CD14-positive monocyte (primary cell): ENCODE data around the gene DSG3. TPM values are rescaled to one million over a fixed set of nuclear protein-coding genes. Genes with fewer than 3 reads are reported as not detected.

Experiments used
- DNase-seq, 3 donors: peaks; one replicate each; pipeline ENCODE4 v3.0.0-alpha.2; 2011 to 2022
- H2AFZ ChIP-seq: 2 replicates; pipeline ENCODE4 v1.6.0; 2012; ENCODE audit warnings: mild to moderate bottlenecking, low read depth, low read length, inconsistent platforms; ENCODE audit not compliant: insufficient read depth, poor library complexity, severe bottlenecking
- H3K27ac ChIP-seq, 2 donors: 1 replicate in 1 of 2; 2 replicates in 1 of 2; pipeline ENCODE4 v1.5.1; 2012 to 2013; ENCODE audit warnings: low read length in 2 of 2, control low read depth in 1 of 2, inconsistent platforms in 1 of 2, low read depth in 1 of 2, mild to moderate bottlenecking in 1 of 2
- H3K27me3 ChIP-seq, 2 donors: one replicate each; pipeline versions ENCODE4 v1.6.0 to v1.6.1; 2011 to 2013; ENCODE audit warnings: low read length in 2 of 2; ENCODE audit not compliant: control insufficient read depth in 2 of 2, insufficient read depth in 2 of 2
- H3K36me3 ChIP-seq, 2 donors: replicated peaks in 1 of 2; 1 replicate in 1 of 2; 2 replicates in 1 of 2; pipeline versions ENCODE4 v1.5.1 to v1.6.1; 2012 to 2013; ENCODE audit warnings: low read length in 2 of 2, control low read depth in 1 of 2, inconsistent platforms in 1 of 2, mild to moderate bottlenecking in 1 of 2; ENCODE audit not compliant: insufficient read depth in 2 of 2, control insufficient read depth in 1 of 2
- H3K4me1 ChIP-seq, 2 donors: 1 replicate in 1 of 2; 2 replicates in 1 of 2; pipeline versions ENCODE4 v1.5.1 to v1.6.1; 2012 to 2013; ENCODE audit warnings: low read length in 2 of 2, control low read depth in 1 of 2, inconsistent platforms in 1 of 2, mild to moderate bottlenecking in 1 of 2, moderate library complexity in 1 of 2; ENCODE audit not compliant: insufficient read depth in 2 of 2, control insufficient read depth in 1 of 2
- H3K4me2 ChIP-seq: replicated peaks from 2 replicates; pipeline ENCODE3; 2012; ENCODE audit warnings: low read length, moderate library complexity, mild to moderate bottlenecking; ENCODE audit not compliant: poor library complexity, severe bottlenecking; ENCODE audit errors: extremely low read depth
- H3K4me3 ChIP-seq, 3 experiments: fragments of 200-600 bp in 1 of 3; sonication (generic) in 1 of 3; replicated peaks in 1 of 3; 1 replicate in 2 of 3; 2 replicates in 1 of 3; pipeline ENCODE4 v1.5.1; 2011 to 2013; ENCODE audit warnings: low read length in 3 of 3, mild to moderate bottlenecking in 3 of 3, control low read depth in 2 of 3, low read depth in 2 of 3, inconsistent platforms in 1 of 3, moderate library complexity in 1 of 3
- H3K79me2 ChIP-seq: 2 replicates; pipeline ENCODE4 v1.6.0; 2012; ENCODE audit warnings: mild to moderate bottlenecking, control low read depth, inconsistent platforms, low read length, moderate library complexity; ENCODE audit not compliant: insufficient read depth
- H3K9ac ChIP-seq: 2 replicates; pipeline ENCODE4 v1.6.0; 2017; ENCODE audit warnings: low read length, mild to moderate bottlenecking; ENCODE audit not compliant: insufficient read depth, poor library complexity, severe bottlenecking
- H3K9me3 ChIP-seq, 2 donors: replicated peaks in 1 of 2; 1 replicate in 1 of 2; 2 replicates in 1 of 2; pipeline versions ENCODE4 v1.5.1 to v1.6.1; 2012 to 2013; ENCODE audit warnings: low read length in 2 of 2, control low read depth in 1 of 2; ENCODE audit not compliant: control insufficient read depth in 1 of 2, insufficient read depth in 1 of 2
- H4K20me1 ChIP-seq: 2 replicates; pipeline ENCODE4 v1.6.0; 2012; ENCODE audit warnings: mild to moderate bottlenecking, low read length, control low read depth, moderate library complexity; ENCODE audit not compliant: insufficient read depth
- H3K27ac Mint-ChIP-seq, 7 donors: one replicate each; pipeline ENCODE4 v1.8.0; 2020; ENCODE audit warnings: mild to moderate bottlenecking in 7 of 7, mixed read lengths in 7 of 7, moderate library complexity in 6 of 7, inconsistent platforms in 2 of 7
- H3K27me3 Mint-ChIP-seq, 3 donors: one replicate each; pipeline ENCODE4 v1.8.0; 2021 to 2022; ENCODE audit warnings: low read depth in 3 of 3, mild to moderate bottlenecking in 3 of 3, mixed read lengths in 3 of 3, moderate library complexity in 3 of 3, inconsistent platforms in 1 of 3
- H3K36me3 Mint-ChIP-seq, 2 donors: one replicate each; pipeline ENCODE4 v1.8.0; 2020; ENCODE audit warnings: mixed read lengths in 2 of 2, inconsistent platforms in 1 of 2, mild to moderate bottlenecking in 1 of 2
- H3K4me1 Mint-ChIP-seq: one replicate; pipeline ENCODE4 v1.8.0; 2020; ENCODE audit warnings: mild to moderate bottlenecking, mixed read lengths
- H3K4me3 Mint-ChIP-seq, 2 donors: one replicate each; pipeline ENCODE4 v1.8.0; 2020; ENCODE audit warnings: mild to moderate bottlenecking in 2 of 2, mixed read lengths in 2 of 2, moderate library complexity in 1 of 2
- H3K9me3 Mint-ChIP-seq, 7 donors: one replicate each; pipeline ENCODE4 v1.8.0; 2020 to 2022; ENCODE audit warnings: mixed read lengths in 7 of 7, mild to moderate bottlenecking in 6 of 7, moderate library complexity in 6 of 7, inconsistent platforms in 2 of 7
- WGBS: methylation state at CpG from one replicate; pipeline ENCODE4 v1.1.5; 2013; ENCODE audit warnings: missing lambda C conversion rate; ENCODE audit not compliant: insufficient coverage; 5-methylcytosine and 5-hydroxymethylcytosine counted together
- intact Hi-C, 2 donors: fragments of 100-400 bp; cut with micrococcal nuclease; formaldehyde crosslinking; loops; one replicate each; pipeline versions ENCODE4 v1.15.0 to v1.15.1; 2023
- polyA plus RNA-seq, 3 donors: library from polyadenylated mRNA; depleted of rRNA in 1 of 3; unstranded in 2 of 3; stranded (reverse) in 1 of 3; fragments of 300-500 nt in 2 of 3; fragments of >200 nt in 1 of 3; fragmentation: Illumina TruSeq in 2 of 3; gene quantifications; 1 replicate in 2 of 3; 2 replicates in 1 of 3; pipeline ENCODE4 v1.2.3, GENCODE V29; 2012 to 2021
- TF ChIP-seq, protein P1 (sequence below): fragments of 200-600 bp; IDR thresholded peaks from one replicate; pipeline ENCODE4 v1.8.0; 2022; ENCODE audit warnings: antibody characterized with exemption, mild to moderate bottlenecking

DSG3 gene
- polyA plus RNA-seq, 3 donors = not detected

DNA sequence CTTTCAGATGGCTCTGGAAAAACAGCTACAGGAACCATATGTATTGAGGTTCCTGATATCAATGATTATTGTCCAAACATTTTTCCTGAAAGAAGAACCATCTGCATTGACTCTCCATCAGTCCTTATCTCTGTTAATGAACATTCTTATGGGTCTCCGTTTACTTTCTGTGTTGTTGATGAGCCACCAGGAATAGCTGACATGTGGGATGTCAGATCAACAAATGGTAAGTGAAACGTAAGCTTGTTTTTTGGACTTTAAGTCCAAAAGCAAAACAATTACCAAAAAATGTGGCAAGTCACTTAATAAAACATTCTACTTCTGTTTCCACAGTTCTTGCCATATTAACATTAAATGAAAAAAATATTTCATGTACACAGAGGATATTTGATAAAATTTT is 44.1 kb upstream of the DSG3 start:
- H3K36me3 Mint-ChIP-seq = no peaks in the 10 kb centered on the region
- no peaks in the 10 kb centered on the region for H3K79me2 ChIP-seq
- H4K20me1 ChIP-seq = no peaks in the 10 kb centered on the region
- H3K27me3 Mint-ChIP-seq = peaks cover 0 to 2% (median 0%) of the 10 kb centered on the region in 3 donors
- no peak for DNase-seq
- no peak overlapping the region for H3K27ac ChIP-seq
- H3K9me3 ChIP-seq = no peaks in the 10 kb centered on the region
- H3K4me3 Mint-ChIP-seq = no peak overlapping the region
- WGBS = 100% methylated on average over 1 of the region's 2 CpGs
- intact Hi-C loops = loop anchor here in 1 of 2 donors (10.0 kb wide), 1 partner anchor 79 kb away; no protein-coding TSS in a partner anchor
- no peak overlapping the region for H3K4me3 ChIP-seq
- no peaks in the 10 kb centered on the region for H3K9me3 Mint-ChIP-seq
- no peaks in the 10 kb centered on the region for H3K27me3 ChIP-seq
- no peak overlapping the region for H3K4me2 ChIP-seq
- no peaks in the 10 kb centered on the region for H3K4me1 ChIP-seq
- H3K4me1 Mint-ChIP-seq = no peaks in the 10 kb centered on the region
- H3K27ac Mint-ChIP-seq = no peak overlapping the region
- no peak overlapping the region for H3K9ac ChIP-seq
- TF ChIP-seq, protein P1, sequence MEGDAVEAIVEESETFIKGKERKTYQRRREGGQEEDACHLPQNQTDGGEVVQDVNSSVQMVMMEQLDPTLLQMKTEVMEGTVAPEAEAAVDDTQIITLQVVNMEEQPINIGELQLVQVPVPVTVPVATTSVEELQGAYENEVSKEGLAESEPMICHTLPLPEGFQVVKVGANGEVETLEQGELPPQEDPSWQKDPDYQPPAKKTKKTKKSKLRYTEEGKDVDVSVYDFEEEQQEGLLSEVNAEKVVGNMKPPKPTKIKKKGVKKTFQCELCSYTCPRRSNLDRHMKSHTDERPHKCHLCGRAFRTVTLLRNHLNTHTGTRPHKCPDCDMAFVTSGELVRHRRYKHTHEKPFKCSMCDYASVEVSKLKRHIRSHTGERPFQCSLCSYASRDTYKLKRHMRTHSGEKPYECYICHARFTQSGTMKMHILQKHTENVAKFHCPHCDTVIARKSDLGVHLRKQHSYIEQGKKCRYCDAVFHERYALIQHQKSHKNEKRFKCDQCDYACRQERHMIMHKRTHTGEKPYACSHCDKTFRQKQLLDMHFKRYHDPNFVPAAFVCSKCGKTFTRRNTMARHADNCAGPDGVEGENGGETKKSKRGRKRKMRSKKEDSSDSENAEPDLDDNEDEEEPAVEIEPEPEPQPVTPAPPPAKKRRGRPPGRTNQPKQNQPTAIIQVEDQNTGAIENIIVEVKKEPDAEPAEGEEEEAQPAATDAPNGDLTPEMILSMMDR = no peak
- H3K36me3 ChIP-seq = no peaks in the 10 kb centered on the region
- H2AFZ ChIP-seq = no peak overlapping the region

DNA sequence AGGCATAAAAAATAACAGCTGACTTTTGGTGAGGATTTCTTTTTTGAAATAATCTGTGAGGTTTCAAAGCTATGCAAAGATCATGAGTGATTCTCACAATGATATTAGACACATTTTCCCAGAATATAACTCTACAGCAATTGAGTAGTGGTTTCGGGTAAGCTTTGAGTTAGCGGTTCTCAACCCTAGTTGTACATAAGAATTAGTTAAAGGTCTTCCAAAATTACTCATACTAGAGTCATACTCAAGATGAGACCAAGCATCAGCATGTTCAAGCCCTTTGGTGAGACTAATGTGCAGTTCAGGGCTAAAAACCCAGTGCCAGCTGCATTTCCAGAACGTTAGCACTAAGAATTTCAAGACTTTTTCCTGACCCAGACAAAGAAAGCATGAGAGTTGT is 39.9 kb upstream of the DSG3 start:
- Histone ChIP-seq H3K4me1 (no peaks in the 10 kb centered on the region), H3K36me3 (no peaks in the 10 kb centered on the region), H3K4me3 (no peak overlapping the region), H2AFZ (no peak overlapping the region), H3K79me2 (no peaks in the 10 kb centered on the region), H3K27ac (no peak overlapping the region), H4K20me1 (no peaks in the 10 kb centered on the region), H3K9me3 (peaks cover 0 to 5% of the 10 kb centered on the region in 2 donors), H3K27me3 (no peaks in the 10 kb centered on the region), H3K4me2 (no peak overlapping the region), H3K9ac (no peak overlapping the region)
- Mint-ChIP-seq H3K36me3 (no peaks in the 10 kb centered on the region), H3K4me3 (no peak overlapping the region), H3K27ac (no peak overlapping the region), H3K27me3 (no peaks in the 10 kb centered on the region), H3K4me1 (no peaks in the 10 kb centered on the region), H3K9me3 (peaks cover 0 to 8% (median 3%) of the 10 kb centered on the region in 7 donors)
- TF ChIP-seq, protein P1 = no peak
- 80% methylated on average over 1 of the region's 3 CpGs for WGBS
- intact Hi-C loops = loop anchor here in 1 of 2 donors (10.0 kb wide), 1 partner anchor 83 kb away; no protein-coding TSS in a partner anchor
- DNase-seq = no peak
